NB4 (cell line): ENCODE results near the gene TEDC1.

ENCODE experiments used
- DNase-seq: peaks from one replicate; pipeline ENCODE4 v3.0.0; 2010; ENCODE audit warnings: low read depth
- H3K4me3 ChIP-seq: one replicate; pipeline ENCODE4 v1.5.1; 2011; ENCODE audit warnings: mild to moderate bottlenecking, low read depth, low read length, moderate library complexity
- MYC ChIP-seq: IDR thresholded peaks from 2 replicates; pipeline ENCODE4 v1.6.1; 2011; ENCODE audit warnings: low read depth, low read length
- POLR2A ChIP-seq: IDR thresholded peaks from 2 replicates; pipeline ENCODE4 v1.6.1; 2011; ENCODE audit warnings: mild to moderate bottlenecking; ENCODE audit not compliant: insufficient read length; ENCODE audit errors: extremely low read depth
- TF ChIP-seq, protein P1 (sequence below): IDR thresholded peaks from 2 replicates; pipeline ENCODE4 v1.6.1; 2011; ENCODE audit warnings: low read depth, low read length
- TF ChIP-seq, protein P2 (sequence below): IDR thresholded peaks from one replicate; pipeline ENCODE4 v1.5.1; 2012; ENCODE audit warnings: low read depth, low read length

TEDC1 gene

DNA sequence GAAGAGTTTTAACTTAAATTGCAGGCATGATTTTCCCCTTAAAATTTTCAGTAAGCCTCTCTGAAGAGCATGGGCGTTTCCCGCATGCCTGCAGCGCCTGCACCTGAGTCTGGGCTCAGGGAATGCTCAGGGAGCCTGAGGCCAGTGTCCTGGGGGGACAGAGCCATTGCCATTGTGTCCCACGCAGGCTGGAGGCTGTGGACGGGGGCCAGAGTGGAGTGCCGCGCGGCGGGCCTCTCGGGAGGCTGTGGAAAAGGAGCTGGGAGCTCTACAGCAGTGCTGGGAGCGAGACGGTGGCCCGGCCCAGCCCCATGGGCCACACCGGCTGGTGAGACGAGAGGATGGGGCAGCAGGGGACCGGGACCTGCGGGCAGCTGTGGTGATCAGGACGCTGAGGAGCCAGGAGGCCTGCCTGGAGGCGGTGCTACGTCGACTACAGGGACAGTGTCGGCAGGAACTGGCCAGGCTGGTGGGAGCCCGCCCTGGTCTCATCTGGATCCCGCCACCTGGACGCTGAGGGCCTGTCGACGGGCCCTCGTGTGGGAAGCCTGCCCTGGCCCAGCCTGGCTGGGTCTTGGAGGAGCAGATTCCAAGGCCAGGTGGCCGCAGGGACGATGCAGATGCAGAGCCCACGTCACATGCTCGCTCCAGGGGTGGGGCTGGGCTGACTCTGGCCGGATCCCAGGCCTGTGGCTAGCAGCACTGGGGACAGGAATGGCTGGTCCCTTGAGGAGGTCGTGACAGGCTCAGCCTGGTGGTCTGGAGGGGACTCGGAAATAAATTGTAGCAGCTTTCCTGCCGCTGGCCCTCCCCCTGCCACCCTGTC is 7.6 kb downstream of the TEDC1 start:
- TF ChIP-seq, protein P1, sequence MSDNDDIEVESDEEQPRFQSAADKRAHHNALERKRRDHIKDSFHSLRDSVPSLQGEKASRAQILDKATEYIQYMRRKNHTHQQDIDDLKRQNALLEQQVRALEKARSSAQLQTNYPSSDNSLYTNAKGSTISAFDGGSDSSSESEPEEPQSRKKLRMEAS, result no peak
- no peak for TF ChIP-seq MYC
- TF ChIP-seq, protein P2, sequence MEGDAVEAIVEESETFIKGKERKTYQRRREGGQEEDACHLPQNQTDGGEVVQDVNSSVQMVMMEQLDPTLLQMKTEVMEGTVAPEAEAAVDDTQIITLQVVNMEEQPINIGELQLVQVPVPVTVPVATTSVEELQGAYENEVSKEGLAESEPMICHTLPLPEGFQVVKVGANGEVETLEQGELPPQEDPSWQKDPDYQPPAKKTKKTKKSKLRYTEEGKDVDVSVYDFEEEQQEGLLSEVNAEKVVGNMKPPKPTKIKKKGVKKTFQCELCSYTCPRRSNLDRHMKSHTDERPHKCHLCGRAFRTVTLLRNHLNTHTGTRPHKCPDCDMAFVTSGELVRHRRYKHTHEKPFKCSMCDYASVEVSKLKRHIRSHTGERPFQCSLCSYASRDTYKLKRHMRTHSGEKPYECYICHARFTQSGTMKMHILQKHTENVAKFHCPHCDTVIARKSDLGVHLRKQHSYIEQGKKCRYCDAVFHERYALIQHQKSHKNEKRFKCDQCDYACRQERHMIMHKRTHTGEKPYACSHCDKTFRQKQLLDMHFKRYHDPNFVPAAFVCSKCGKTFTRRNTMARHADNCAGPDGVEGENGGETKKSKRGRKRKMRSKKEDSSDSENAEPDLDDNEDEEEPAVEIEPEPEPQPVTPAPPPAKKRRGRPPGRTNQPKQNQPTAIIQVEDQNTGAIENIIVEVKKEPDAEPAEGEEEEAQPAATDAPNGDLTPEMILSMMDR, result no peak
- no peak for TF ChIP-seq POLR2A
- DNase-seq, result peak; percentile 2
- H3K4me3 ChIP-seq, result no peak overlapping the region

DNA sequence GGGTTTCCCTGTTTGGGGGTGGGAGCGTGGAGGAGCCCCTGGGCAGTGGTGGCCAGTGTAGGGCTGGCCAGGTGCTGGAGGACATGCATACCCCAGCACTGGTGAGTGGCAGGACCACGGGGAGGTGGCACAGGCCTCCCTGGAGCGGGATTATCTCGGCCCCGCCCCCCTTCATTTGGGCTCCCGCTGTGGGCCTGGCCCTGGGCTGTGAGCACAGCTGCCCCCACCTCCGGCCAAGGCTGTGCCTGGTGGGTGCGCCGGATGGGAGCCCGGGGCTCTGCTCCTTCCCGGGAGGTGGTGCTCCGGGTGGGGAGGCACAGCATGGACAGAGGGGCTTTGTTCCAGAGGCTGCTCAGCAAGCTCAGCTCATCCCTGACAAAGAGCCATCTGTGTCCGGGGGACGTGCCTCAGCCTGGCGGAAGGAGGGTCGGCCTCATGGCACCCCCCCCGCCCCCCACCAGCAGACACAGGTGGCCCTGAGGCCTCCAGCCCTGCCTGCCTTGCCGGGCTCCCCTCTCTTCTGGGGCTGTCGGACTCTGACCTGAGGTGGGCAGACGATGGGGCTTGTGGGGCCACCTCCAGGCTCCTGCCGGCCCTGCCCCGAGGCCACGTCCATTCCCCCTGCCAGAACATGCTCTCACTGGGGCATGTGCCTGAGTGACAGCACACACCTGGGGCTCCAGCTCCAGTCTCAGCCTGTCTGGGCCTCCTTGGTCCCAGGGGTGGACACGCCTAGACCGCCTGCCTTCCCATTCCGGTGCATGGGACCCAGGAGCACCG is 8.4 kb downstream of the TEDC1 start:
- H3K4me3 ChIP-seq, result no peak overlapping the region
- DNase-seq, result no peak
- TF ChIP-seq, protein P1, result no peak
- TF ChIP-seq, protein P2, result no peak
- TF ChIP-seq POLR2A, result no peak
- TF ChIP-seq MYC, result no peak

DNA sequence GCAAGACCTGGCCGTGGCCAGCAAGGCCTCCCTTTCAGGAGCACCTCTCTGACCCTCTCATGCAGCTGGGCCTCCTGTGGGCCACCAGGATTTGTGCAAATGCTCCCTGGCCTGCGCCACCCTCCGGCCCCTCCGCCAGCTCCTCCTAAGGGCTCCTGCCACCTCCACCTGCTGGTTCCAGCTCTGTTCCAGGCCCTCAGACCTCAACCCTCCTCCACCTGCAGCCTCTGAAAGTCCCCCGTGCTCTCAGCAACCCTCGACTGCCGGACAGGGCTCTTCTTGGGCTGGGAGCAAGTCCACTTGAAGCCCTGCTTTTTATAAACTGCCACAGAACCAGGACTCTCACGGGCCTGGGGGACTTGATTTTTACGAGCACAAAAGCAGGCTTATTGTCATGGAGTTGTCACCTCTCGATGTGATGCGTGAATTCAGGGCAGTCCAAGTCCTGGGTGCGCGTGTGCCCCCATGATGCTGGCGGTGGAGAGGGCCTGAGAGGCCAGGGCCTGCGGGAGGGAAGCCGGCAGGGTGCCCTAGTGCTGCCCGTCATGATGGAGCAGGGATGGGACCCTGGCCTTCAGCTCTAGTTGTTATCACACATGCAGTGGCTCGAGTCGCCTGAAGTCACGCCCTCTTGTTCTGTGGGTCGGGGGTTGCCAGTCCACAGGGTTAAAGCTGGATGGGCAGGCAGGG is 9.1 kb downstream of the TEDC1 start:
- H3K4me3 ChIP-seq, result no peak overlapping the region
- TF ChIP-seq, protein P1, result no peak
- TF ChIP-seq, protein P2, result no peak
- no peak for TF ChIP-seq POLR2A
- TF ChIP-seq MYC, result no peak
- no peak for DNase-seq

DNA sequence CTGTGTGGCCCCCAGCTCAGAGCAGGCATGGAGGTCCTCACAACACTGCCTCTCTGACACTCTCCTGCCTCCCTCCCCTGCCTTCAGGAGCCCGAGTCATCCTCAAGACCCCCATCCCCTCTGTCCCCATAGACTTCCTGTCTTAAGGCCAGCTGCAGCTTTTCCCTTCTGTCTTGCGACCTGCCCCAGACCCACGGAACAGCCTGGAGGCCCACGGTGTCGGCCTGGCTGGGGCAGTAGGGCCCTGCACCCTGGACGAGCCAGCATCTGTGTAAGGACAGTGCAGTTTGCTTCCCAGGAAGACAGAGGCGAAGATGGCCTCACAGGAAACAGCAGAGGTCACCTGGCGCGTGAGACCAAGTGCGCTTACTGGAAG is 9.7 kb downstream of the TEDC1 start:
- H3K4me3 ChIP-seq, result no peak overlapping the region
- peak; percentile 9 for DNase-seq
- TF ChIP-seq MYC (no peak), POLR2A (no peak)

DNA sequence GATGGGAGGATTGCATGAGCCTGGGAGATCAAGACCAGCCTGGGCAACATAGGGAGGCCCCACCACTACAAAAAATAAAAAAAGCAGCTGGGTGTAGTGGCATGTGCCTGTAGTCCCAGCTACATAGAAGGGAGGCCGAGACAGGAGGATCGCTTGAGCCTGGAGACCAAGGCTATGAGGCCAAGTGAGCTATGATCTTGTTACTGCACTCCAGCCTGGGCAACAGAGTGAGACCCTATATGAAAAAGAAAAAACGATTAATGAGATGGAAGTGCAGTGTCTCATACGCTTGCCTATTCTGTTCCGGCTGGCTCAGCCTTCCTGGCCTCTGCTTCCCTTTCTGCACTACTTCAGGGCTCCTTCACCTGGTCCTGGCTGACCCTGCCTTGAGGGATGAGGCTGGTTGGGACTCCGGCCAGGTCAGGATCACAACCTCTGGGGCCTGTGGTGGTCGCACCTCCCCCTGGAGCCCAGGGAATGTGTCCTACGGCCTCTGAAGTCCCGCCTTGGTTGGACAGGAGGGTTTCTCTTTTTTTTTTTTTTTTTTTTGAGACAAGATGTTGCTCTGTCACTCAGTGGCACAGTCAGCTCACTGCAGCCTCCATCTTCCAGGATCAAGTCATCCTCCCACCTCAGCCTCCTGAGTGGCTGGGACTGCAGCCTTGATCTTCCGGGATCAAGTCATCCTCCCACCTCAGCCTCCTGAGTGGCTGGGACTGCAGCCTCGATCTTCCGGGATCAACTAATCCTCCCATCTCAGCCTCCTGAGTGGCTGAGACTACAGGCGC is 10.7 kb downstream of the TEDC1 start:
- no peak overlapping the region for H3K4me3 ChIP-seq
- peak; percentile 8 for DNase-seq
- TF ChIP-seq, protein P1, result no peak
- TF ChIP-seq MYC (no peak), POLR2A (no peak)
- TF ChIP-seq, protein P2, result no peak
